GM23248 (cell line): ENCODE data around the gene LRRC38.

Experiments
- EZH2 ChIP-seq: fragments of 200-600 bp; sonication (generic); IDR thresholded peaks from 2 replicates; pipeline ENCODE4 v1.6.1; 2018; ENCODE audit warnings: antibody characterized with exemption, mild to moderate bottlenecking; ENCODE audit not compliant: insufficient read depth, poor library complexity, severe bottlenecking
- EZH2phosphoT487 ChIP-seq: fragments of 200-600 bp; sonication (generic); IDR thresholded peaks from 2 replicates; pipeline ENCODE4 v1.6.1; 2018; ENCODE audit warnings: antibody characterized with exemption, moderate library complexity, mild to moderate bottlenecking, low read depth; ENCODE audit not compliant: insufficient read depth

- no peak for TF ChIP-seq EZH2phosphoT487
- TF ChIP-seq EZH2, result no peak
These were observed 62.3 kb downstream of the LRRC38 start for GRCh38 chr1:13451399-13451965.
